ENCODE results near the gene CD19. TPM values are rescaled to one million over a fixed set of nuclear protein-coding genes. Genes with fewer than 3 reads are reported as not detected.

Gene CD19
- total RNA-seq, 2 donors from 2014 or later, result 0.24 TPM; not detected in 1

- DNase-seq (ENCODE audit: low spot score), result no peak
- peaks cover 51% of the 10 kb centered on the region for H3K36me3 ChIP-seq
Measured at GRCh38 chr16:28918698-28919097, 13.1 kb upstream of the CD19 start.

GRCh38 chr16:28923231-28923587 is 8.6 kb upstream of the CD19 start:
- no peak for DNase-seq (ENCODE audit: low spot score)
- Histone ChIP-seq H3K27ac (no peak overlapping the region), H3K36me3 (peaks cover 13% of the 10 kb centered on the region), H3K9me3 (no peaks in the 10 kb centered on the region), H3K27me3 (no peaks in the 10 kb centered on the region), H3K4me1 (peaks cover 0 to 14% of the 10 kb centered on the region in 2 donors), H3K4me3 (no peak overlapping the region)
- TF ChIP-seq CTCF (IDR thresholded peaks at IDR 0.05), result no peak

More at GRCh38 chr16:28918698-28919097, 13.1 kb upstream of the CD19 start:
- H3K27ac ChIP-seq, result no peak overlapping the region
- no peaks in the 10 kb centered on the region for H3K9me3 ChIP-seq
- no peak overlapping the region for H3K4me3 ChIP-seq
- no peak for TF ChIP-seq CTCF (IDR thresholded peaks at IDR 0.05)
- H3K4me1 ChIP-seq, result peaks cover 0 to 3% of the 10 kb centered on the region in 2 donors
- no peaks in the 10 kb centered on the region for H3K27me3 ChIP-seq

GRCh38 chr16:28923652-28924398 is 7.9 kb upstream of the CD19 start:
- Histone ChIP-seq H3K27ac (peak overlapping the region; percentile 98 to 99), H3K4me3 (peak overlapping the region in 1 of 2 donors; percentile 94), H3K36me3 (peaks cover 9% of the 10 kb centered on the region), H3K4me1 (peaks cover 0 to 14% of the 10 kb centered on the region in 2 donors), H3K9me3 (no peaks in the 10 kb centered on the region), H3K27me3 (no peaks in the 10 kb centered on the region)
- no peak for TF ChIP-seq CTCF (IDR thresholded peaks at IDR 0.05)
- DNase-seq (ENCODE audit: low spot score), result no peak

- peak overlapping the region; percentile 80 to 94 for H3K4me3 ChIP-seq
- no peak for DNase-seq (ENCODE audit: low spot score)
- no peaks in the 10 kb centered on the region for H3K27me3 ChIP-seq
- H3K4me1 ChIP-seq, result peaks cover 0 to 14% of the 10 kb centered on the region in 2 donors
- no peak for TF ChIP-seq CTCF (IDR thresholded peaks at IDR 0.05)
- H3K9me3 ChIP-seq, result no peaks in the 10 kb centered on the region
- H3K36me3 ChIP-seq, result peaks cover 4% of the 10 kb centered on the region
- peak overlapping the region; percentile 98 to 99 for H3K27ac ChIP-seq
Measured at GRCh38 chr16:28924399-28924761, 7.4 kb upstream of the CD19 start.

- DNase-seq (ENCODE audit: low spot score), result peak; percentile 90
- Histone ChIP-seq H3K27me3 (no peaks in the 10 kb centered on the region), H3K27ac (peak within 1 kb of the TSS; percentile 98 to 99), H3K4me1 (peaks cover 0 to 14% of the 10 kb centered on the region in 2 donors), H3K36me3 (no peaks in the 10 kb centered on the region), H3K4me3 (peak within 1 kb of the TSS; percentile 80 to 94), H3K9me3 (no peaks in the 10 kb centered on the region)
- no peak for TF ChIP-seq CTCF (IDR thresholded peaks at IDR 0.05)
Measured at GRCh38 chr16:28924762-28925385, 6.9 kb upstream of the CD19 start, which contains the start of gene RABEP2. Gene RABEP2, minus strand, starts transcription at chr16:28925238. Its CDS starts 75 bp downstream, at chr16:28925163.
